ENCODE results near the gene ANKS1B.
A peak's percentile ranks its signal among the peaks of the same experiment; 100 is the strongest.
"Not testable (repeated sequence)": the region's sequence is repeated elsewhere in the genome, so short reads cannot be mapped to it uniquely, and the experiment has no call there.

Gene ANKS1B

GRCh38 chr12:99036566-99036965 is 948.2 kb downstream of the ANKS1B start:
- no peak for DNase-seq

- DNase-seq: no peak
These were observed 948.9 kb downstream of the ANKS1B start for GRCh38 chr12:99035803-99036202.

GRCh38 chr12:99034201-99034600 is 950.5 kb downstream of the ANKS1B start:
- DNase-seq: not testable (repeated sequence)

- no peak for DNase-seq
These were observed 955.0 kb downstream of the ANKS1B start for GRCh38 chr12:99029511-99030271.

- no peak for DNase-seq
These were observed 957.3 kb downstream of the ANKS1B start for GRCh38 chr12:99027461-99027860.

- DNase-seq: no peak
These were observed 957.7 kb downstream of the ANKS1B start for GRCh38 chr12:99027055-99027393.

GRCh38 chr12:99026332-99027054 is 958.2 kb downstream of the ANKS1B start:
- DNase-seq: no peak

- no peak for DNase-seq
These were observed 959.9 kb downstream of the ANKS1B start for GRCh38 chr12:99024870-99025269.

- DNase-seq: no peak
These were observed 960.5 kb downstream of the ANKS1B start for GRCh38 chr12:99024191-99024590.

GRCh38 chr12:99020871-99021270 is 963.9 kb downstream of the ANKS1B start:
- no peak for DNase-seq

GRCh38 chr12:99019798-99020197 is 964.9 kb downstream of the ANKS1B start:
- DNase-seq: no peak

- no peak for DNase-seq
These were observed 966.8 kb downstream of the ANKS1B start for GRCh38 chr12:99017971-99018370.

GRCh38 chr12:99009654-99010296 is 975.0 kb downstream of the ANKS1B start:
- DNase-seq: no peak

- DNase-seq: no peak
These were observed 979.1 kb downstream of the ANKS1B start for GRCh38 chr12:99005601-99006000.

GRCh38 chr12:99004799-99005466 is 979.8 kb downstream of the ANKS1B start:
- DNase-seq: no peak

GRCh38 chr12:99002731-99003130 is 982.0 kb downstream of the ANKS1B start:
- no peak for DNase-seq

- DNase-seq: no peak
These were observed 982.6 kb downstream of the ANKS1B start for GRCh38 chr12:99002156-99002555.

- no peak for DNase-seq
These were observed 985.2 kb downstream of the ANKS1B start for GRCh38 chr12:98999559-98999958.

- DNase-seq: peak; percentile 52 to 68
These were observed 985.9 kb downstream of the ANKS1B start for GRCh38 chr12:98998697-98999299.

- no peak for DNase-seq
These were observed 986.8 kb downstream of the ANKS1B start for GRCh38 chr12:98997899-98998298.

GRCh38 chr12:98990648-98991047 is 994.1 kb downstream of the ANKS1B start:
- DNase-seq: no peak

GRCh38 chr12:98985156-98985555 is 999.6 kb downstream of the ANKS1B start:
- DNase-seq: no peak

- no peak for DNase-seq
These were observed 1001.1 kb downstream of the ANKS1B start for GRCh38 chr12:98983647-98984046.

Measured in Kasumi-1 (cell line).